Measurements from ENCODE around the gene SLC39A11. TPM values are rescaled to one million over a fixed set of nuclear protein-coding genes. Genes with fewer than 3 reads are reported as not detected.

Gene SLC39A11
- total and polyA plus RNA-seq, 8 donors: 13.6 to 49.0 (median 17.5) TPM

GRCh38 chr17:72861811-72862210, 230.7 kb downstream of the SLC39A11 start:
- intact Hi-C loops (cut with DNase I): no loop called here
- peaks cover 0 to 8% of the 10 kb centered on the region in 2 donors for H3K36me3 ChIP-seq
- H3K4me1 ChIP-seq: no peaks in the 10 kb centered on the region
- no peaks in the 10 kb centered on the region for H3K27me3 ChIP-seq
- ATAC-seq: no peak
- no peak for DNase-seq
- TF ChIP-seq CTCF (IDR thresholded peaks at IDR 0.05): no peak
- H3K9me3 ChIP-seq: peaks cover 0 to 6% of the 10 kb centered on the region in 2 donors
- H3K27ac ChIP-seq: no peak overlapping the region
- H3K4me3 ChIP-seq: no peak overlapping the region

GRCh38 chr17:72860778-72861177, 231.7 kb downstream of the SLC39A11 start:
- Histone ChIP-seq H3K9me3 (peaks cover 0 to 6% of the 10 kb centered on the region in 2 donors), H3K36me3 (peaks cover 0 to 8% of the 10 kb centered on the region in 2 donors), H3K4me3 (no peak overlapping the region), H3K27me3 (no peaks in the 10 kb centered on the region), H3K4me1 (no peaks in the 10 kb centered on the region), H3K27ac (no peak overlapping the region)
- intact Hi-C loops (cut with DNase I): no loop called here
- TF ChIP-seq CTCF (IDR thresholded peaks at IDR 0.05): no peak
- DNase-seq: no peak
- no peak for ATAC-seq

GRCh38 chr17:72858826-72859495, 233.5 kb downstream of the SLC39A11 start:
- Histone ChIP-seq H3K4me1 (no peaks in the 10 kb centered on the region), H3K27ac (no peak overlapping the region), H3K9me3 (peaks cover 0 to 6% of the 10 kb centered on the region in 2 donors), H3K4me3 (no peak overlapping the region), H3K27me3 (no peaks in the 10 kb centered on the region), H3K36me3 (peaks cover 0 to 8% of the 10 kb centered on the region in 2 donors)
- ATAC-seq: no peak
- intact Hi-C loops (cut with DNase I): no loop called here
- DNase-seq: no peak
- TF ChIP-seq CTCF (IDR thresholded peaks at IDR 0.05): no peak

- Histone ChIP-seq H3K9me3 (peaks cover 0 to 3% of the 10 kb centered on the region in 2 donors), H3K4me1 (no peaks in the 10 kb centered on the region), H3K4me3 (no peak overlapping the region), H3K36me3 (peaks cover 0 to 10% of the 10 kb centered on the region in 2 donors), H3K27me3 (no peaks in the 10 kb centered on the region), H3K27ac (no peak overlapping the region)
- no peak for ATAC-seq
- DNase-seq: no peak
- TF ChIP-seq CTCF (IDR thresholded peaks at IDR 0.05): no peak
- intact Hi-C loops (cut with DNase I): no loop called here
These were observed 238.8 kb downstream of the SLC39A11 start for GRCh38 chr17:72853440-72854415.
